ENCODE data around the gene LYRM4.

GRCh38 chr6:5136851-5137250, 123.9 kb downstream of the LYRM4 start:
- TF ChIP-seq CTCF (IDR thresholded peaks at IDR 0.05 in 4 of 5, conservative IDR thresholded peaks at IDR 0.05 in 1 of 5) (no peak), POLR2A (IDR thresholded peaks at IDR 0.05) (no peak)

Data from gastrocnemius medialis (tissue), 4 donors.